SK-N-SH treated with all-trans-retinoic acid at 6 μM for 48 hours (cell line): ENCODE measurements around the gene PXYLP1.

ENCODE experiments used
- ATAC-seq: fragments of 200-7000 bp; cut with Tn5 transposase; 3 replicates; pipeline ENCODE4 v1.9.1; 2020; ENCODE audit warnings: mild to moderate bottlenecking, moderate library complexity
- ARNTL ChIP-seq: fragments of 450-650 bp; formaldehyde crosslinking; IDR thresholded peaks from 2 replicates; pipeline ENCODE4 v1.5.0; 2020; ENCODE audit warnings: low read depth, mild to moderate bottlenecking, moderate library complexity, borderline replicate concordance
- BACH2 ChIP-seq: fragments of 250-450 bp; sonication (Bioruptor Pico); IDR thresholded peaks from 2 replicates; pipeline ENCODE4 v1.9.0; 2021; ENCODE audit warnings: mild to moderate bottlenecking, borderline replicate concordance
- CSDC2 ChIP-seq: fragments of 250-450 bp; sonication (Bioruptor Pico); IDR thresholded peaks from 2 replicates; pipeline ENCODE4 v1.5.0; 2020; ENCODE audit warnings: mild to moderate bottlenecking, moderate library complexity
- ESRRG ChIP-seq: fragments of 250-450 bp; sonication (Bioruptor Pico); IDR thresholded peaks from 2 replicates; pipeline ENCODE4 v1.6.1; 2021; ENCODE audit warnings: mild to moderate bottlenecking
- GLIS3 ChIP-seq: fragments of 250-450 bp; sonication (Bioruptor Pico); IDR thresholded peaks from 2 replicates; pipeline ENCODE4 v1.5.0; 2020; ENCODE audit warnings: mild to moderate bottlenecking, moderate library complexity
- ISL1 ChIP-seq: fragments of 250-450 bp; sonication (Bioruptor Pico); IDR thresholded peaks from 2 replicates; pipeline ENCODE4 v2.1.2; 2022; ENCODE audit warnings: mild to moderate bottlenecking, moderate library complexity
- OSR1 ChIP-seq: fragments of 250-450 bp; sonication (Bioruptor Pico); IDR thresholded peaks from 2 replicates; pipeline ENCODE4 v1.8.0; 2022; ENCODE audit warnings: moderate library complexity, mild to moderate bottlenecking, inconsistent platforms
- PPARA ChIP-seq: fragments of 250-450 bp; sonication (Bioruptor Pico); IDR thresholded peaks from 2 replicates; pipeline ENCODE4 v1.5.0; 2020; ENCODE audit warnings: mild to moderate bottlenecking, borderline replicate concordance
- RARB ChIP-seq: fragments of 250-450 bp; sonication (Bioruptor Pico); IDR thresholded peaks from 2 replicates; pipeline ENCODE4 v1.8.0; 2021; ENCODE audit warnings: mild to moderate bottlenecking, moderate library complexity
- SNAI2 ChIP-seq: fragments of 250-450 bp; sonication (Bioruptor Pico); IDR thresholded peaks from 2 replicates; pipeline ENCODE4 v1.5.0; 2020; ENCODE audit warnings: mild to moderate bottlenecking, moderate library complexity
- TCF4 ChIP-seq: fragments of 250-450 bp; sonication (Bioruptor Pico); IDR thresholded peaks from 2 replicates; pipeline ENCODE4 v1.8.0; 2021; ENCODE audit warnings: mild to moderate bottlenecking, moderate library complexity, borderline replicate concordance
- TSHZ2 ChIP-seq: fragments of 250-450 bp; sonication (Bioruptor Pico); IDR thresholded peaks from 2 replicates; pipeline ENCODE4 v1.5.0; 2020; ENCODE audit warnings: mild to moderate bottlenecking, moderate library complexity
- ZFP3 ChIP-seq: fragments of 250-450 bp; sonication (Bioruptor Pico); IDR thresholded peaks from 2 replicates; pipeline ENCODE4 v1.5.0; 2020; ENCODE audit warnings: mild to moderate bottlenecking, moderate library complexity
- ZFP30 ChIP-seq: fragments of 450-650 bp; formaldehyde crosslinking; IDR thresholded peaks from 2 replicates; pipeline ENCODE4 v1.5.0; 2022; ENCODE audit warnings: mild to moderate bottlenecking, moderate library complexity
- ZNF565 ChIP-seq: fragments of 450-650 bp; formaldehyde crosslinking; conservative IDR thresholded peaks from 2 replicates; pipeline ENCODE4 v1.5.0; 2020; ENCODE audit warnings: low read depth, mild to moderate bottlenecking, moderate library complexity
- ZNF70 ChIP-seq: fragments of 450-650 bp; formaldehyde crosslinking; IDR thresholded peaks from 2 replicates; pipeline ENCODE4 v1.5.0; 2020; ENCODE audit warnings: mild to moderate bottlenecking, moderate library complexity
- ZNF8 ChIP-seq: fragments of 450-650 bp; formaldehyde crosslinking; IDR thresholded peaks from 2 replicates; pipeline ENCODE4 v1.5.0; 2020; ENCODE audit warnings: mild to moderate bottlenecking, moderate library complexity
- TF ChIP-seq, protein P1 (sequence below): fragments of 250-450 bp; sonication (Bioruptor Pico); IDR thresholded peaks from 2 replicates; pipeline ENCODE4 v1.5.1; 2021; ENCODE audit warnings: mild to moderate bottlenecking, moderate library complexity
- TF ChIP-seq, protein P2 (sequence below): fragments of 250-450 bp; sonication (Bioruptor Pico); IDR thresholded peaks from 2 replicates; pipeline ENCODE4 v1.5.1; 2020; ENCODE audit warnings: low read depth, mild to moderate bottlenecking, moderate library complexity
- TF ChIP-seq, protein P3 (sequence below): fragments of 250-450 bp; sonication (Bioruptor Pico); IDR thresholded peaks from 2 replicates; pipeline ENCODE4 v1.8.0; 2021; ENCODE audit warnings: low read depth, mild to moderate bottlenecking, moderate library complexity, borderline replicate concordance
- TF ChIP-seq, protein P4 (sequence below): fragments of 250-450 bp; sonication (Bioruptor Pico); IDR thresholded peaks from 2 replicates; pipeline ENCODE4 v1.8.0; 2020; ENCODE audit warnings: mild to moderate bottlenecking, moderate library complexity, borderline replicate concordance

Gene PXYLP1

GRCh38 chr3:141259821-141260629, 28.4 kb downstream of the PXYLP1 start:
- ATAC-seq: no peak
- TF ChIP-seq, protein P1, sequence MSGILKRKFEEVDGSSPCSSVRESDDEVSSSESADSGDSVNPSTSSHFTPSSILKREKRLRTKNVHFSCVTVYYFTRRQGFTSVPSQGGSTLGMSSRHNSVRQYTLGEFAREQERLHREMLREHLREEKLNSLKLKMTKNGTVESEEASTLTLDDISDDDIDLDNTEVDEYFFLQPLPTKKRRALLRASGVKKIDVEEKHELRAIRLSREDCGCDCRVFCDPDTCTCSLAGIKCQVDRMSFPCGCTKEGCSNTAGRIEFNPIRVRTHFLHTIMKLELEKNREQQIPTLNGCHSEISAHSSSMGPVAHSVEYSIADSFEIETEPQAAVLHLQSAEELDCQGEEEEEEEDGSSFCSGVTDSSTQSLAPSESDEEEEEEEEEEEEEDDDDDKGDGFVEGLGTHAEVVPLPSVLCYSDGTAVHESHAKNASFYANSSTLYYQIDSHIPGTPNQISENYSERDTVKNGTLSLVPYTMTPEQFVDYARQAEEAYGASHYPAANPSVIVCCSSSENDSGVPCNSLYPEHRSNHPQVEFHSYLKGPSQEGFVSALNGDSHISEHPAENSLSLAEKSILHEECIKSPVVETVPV: no peak
- TF ChIP-seq SNAI2 (CRISPR knock-in tag): no peak
- no peak for TF ChIP-seq CSDC2 (CRISPR knock-in tag)
- no peak for TF ChIP-seq BACH2 (CRISPR knock-in tag)
- no peak for TF ChIP-seq ZFP3 (CRISPR knock-in tag)
- TF ChIP-seq, protein P2, sequence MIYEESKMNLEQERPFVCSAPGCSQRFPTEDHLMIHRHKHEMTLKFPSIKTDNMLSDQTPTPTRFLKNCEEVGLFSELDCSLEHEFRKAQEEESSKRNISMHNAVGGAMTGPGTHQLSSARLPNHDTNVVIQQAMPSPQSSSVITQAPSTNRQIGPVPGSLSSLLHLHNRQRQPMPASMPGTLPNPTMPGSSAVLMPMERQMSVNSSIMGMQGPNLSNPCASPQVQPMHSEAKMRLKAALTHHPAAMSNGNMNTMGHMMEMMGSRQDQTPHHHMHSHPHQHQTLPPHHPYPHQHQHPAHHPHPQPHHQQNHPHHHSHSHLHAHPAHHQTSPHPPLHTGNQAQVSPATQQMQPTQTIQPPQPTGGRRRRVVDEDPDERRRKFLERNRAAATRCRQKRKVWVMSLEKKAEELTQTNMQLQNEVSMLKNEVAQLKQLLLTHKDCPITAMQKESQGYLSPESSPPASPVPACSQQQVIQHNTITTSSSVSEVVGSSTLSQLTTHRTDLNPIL (CRISPR knock-in tag): no peak
- TF ChIP-seq, protein P3, sequence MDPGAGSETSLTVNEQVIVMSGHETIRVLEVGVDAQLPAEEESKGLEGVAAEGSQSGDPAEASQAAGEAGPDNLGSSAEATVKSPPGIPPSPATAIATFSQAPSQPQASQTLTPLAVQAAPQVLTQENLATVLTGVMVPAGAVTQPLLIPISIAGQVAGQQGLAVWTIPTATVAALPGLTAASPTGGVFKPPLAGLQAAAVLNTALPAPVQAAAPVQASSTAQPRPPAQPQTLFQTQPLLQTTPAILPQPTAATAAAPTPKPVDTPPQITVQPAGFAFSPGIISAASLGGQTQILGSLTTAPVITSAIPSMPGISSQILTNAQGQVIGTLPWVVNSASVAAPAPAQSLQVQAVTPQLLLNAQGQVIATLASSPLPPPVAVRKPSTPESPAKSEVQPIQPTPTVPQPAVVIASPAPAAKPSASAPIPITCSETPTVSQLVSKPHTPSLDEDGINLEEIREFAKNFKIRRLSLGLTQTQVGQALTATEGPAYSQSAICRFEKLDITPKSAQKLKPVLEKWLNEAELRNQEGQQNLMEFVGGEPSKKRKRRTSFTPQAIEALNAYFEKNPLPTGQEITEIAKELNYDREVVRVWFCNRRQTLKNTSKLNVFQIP (CRISPR knock-in tag): no peak
- TF ChIP-seq ESRRG (CRISPR knock-in tag): no peak
- TF ChIP-seq ZFP30 (CRISPR knock-in tag): no peak
- no peak for TF ChIP-seq ISL1
- TF ChIP-seq ZNF8 (CRISPR knock-in tag): no peak
- TF ChIP-seq OSR1 (CRISPR knock-in tag): no peak
- TF ChIP-seq PPARA (CRISPR knock-in tag): no peak
- no peak for TF ChIP-seq GLIS3
- TF ChIP-seq, protein P4, sequence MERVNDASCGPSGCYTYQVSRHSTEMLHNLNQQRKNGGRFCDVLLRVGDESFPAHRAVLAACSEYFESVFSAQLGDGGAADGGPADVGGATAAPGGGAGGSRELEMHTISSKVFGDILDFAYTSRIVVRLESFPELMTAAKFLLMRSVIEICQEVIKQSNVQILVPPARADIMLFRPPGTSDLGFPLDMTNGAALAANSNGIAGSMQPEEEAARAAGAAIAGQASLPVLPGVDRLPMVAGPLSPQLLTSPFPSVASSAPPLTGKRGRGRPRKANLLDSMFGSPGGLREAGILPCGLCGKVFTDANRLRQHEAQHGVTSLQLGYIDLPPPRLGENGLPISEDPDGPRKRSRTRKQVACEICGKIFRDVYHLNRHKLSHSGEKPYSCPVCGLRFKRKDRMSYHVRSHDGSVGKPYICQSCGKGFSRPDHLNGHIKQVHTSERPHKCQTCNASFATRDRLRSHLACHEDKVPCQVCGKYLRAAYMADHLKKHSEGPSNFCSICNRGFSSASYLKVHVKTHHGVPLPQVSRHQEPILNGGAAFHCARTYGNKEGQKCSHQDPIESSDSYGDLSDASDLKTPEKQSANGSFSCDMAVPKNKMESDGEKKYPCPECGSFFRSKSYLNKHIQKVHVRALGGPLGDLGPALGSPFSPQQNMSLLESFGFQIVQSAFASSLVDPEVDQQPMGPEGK (CRISPR knock-in tag): no peak
- no peak for TF ChIP-seq ARNTL (CRISPR knock-in tag)
- TF ChIP-seq RARB (CRISPR knock-in tag): no peak
- TF ChIP-seq ZNF70 (CRISPR knock-in tag): no peak
- TF ChIP-seq, all 23 proteins: peak for 0

DNA sequence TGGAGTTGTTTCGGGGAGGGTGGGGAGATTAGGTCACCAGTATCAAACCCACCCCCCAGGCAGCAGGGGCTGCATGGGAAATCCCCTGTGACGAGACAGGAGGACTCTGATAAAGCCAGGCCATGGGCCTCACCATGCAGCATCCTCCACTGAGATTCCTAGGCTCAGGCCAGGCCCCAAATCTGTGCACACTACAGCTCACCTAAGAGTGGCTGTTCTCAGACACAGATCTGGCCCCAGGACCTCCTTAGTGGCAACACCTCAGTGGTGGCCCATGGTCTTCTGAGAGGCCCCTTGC, 29.0 kb downstream of the PXYLP1 start:
- ATAC-seq: no peak
- TF ChIP-seq ZNF565 (CRISPR knock-in tag): no peak
- no peak for TF ChIP-seq ZNF70 (CRISPR knock-in tag)
- TF ChIP-seq ZFP30 (CRISPR knock-in tag): no peak
- TF ChIP-seq CSDC2 (CRISPR knock-in tag): no peak
- TF ChIP-seq TSHZ2 (CRISPR knock-in tag): no peak
- TF ChIP-seq ARNTL (CRISPR knock-in tag): no peak
- TF ChIP-seq TCF4 (CRISPR knock-in tag): no peak
